ENCODE measurements around the gene HIBCH.
"Not testable (repeated sequence)": the region's sequence is repeated elsewhere in the genome, so short reads cannot be mapped to it uniquely, and the experiment has no call there.

HIBCH gene, protein sequence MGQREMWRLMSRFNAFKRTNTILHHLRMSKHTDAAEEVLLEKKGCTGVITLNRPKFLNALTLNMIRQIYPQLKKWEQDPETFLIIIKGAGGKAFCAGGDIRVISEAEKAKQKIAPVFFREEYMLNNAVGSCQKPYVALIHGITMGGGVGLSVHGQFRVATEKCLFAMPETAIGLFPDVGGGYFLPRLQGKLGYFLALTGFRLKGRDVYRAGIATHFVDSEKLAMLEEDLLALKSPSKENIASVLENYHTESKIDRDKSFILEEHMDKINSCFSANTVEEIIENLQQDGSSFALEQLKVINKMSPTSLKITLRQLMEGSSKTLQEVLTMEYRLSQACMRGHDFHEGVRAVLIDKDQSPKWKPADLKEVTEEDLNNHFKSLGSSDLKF

DNA sequence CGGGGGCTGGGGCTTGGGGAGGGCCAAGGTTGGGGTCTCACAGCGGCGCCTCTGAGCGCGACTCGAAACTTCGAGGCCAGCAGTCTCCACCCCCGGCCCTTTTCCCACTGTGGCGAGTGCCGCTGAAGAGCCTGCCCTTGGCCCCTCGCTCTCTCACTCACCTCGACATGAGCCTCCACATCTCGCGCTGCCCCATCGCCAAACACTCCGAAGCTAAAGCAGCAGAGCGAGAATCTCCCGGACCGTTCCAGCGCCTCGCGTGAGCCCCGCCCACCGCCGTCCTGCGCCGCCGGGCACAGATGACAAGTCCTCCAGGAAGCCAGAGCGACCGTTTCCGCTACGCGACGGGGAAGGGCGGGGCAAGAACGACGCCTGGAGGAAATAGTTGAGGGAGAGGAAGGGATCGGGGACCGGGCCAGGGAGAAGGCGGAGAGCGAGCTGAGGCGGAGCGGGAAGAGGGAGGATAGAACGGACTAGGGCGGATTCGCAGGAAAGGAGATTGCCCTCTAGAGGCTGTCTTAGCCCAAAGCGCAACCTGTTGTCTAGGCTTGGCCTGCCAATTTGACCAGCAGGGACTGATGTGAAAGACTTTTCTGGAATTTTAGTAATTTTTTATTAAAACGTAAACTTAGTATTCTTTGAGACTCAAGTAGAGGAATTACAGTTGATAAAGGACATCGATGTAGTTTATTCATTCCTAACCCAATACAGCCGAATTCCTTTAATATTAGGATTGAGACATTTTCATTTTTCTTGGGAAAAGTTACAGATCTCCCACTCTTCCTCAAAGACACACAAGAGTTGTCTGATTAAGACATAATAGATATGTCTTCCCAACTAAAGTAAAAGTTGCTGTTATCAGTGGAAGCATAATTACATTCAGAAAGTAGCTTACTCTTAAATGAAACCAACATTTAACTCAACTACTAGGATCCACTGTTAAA lies at the start of gene HIBCH:
HIBCH (minus strand) TSS at position 272 of the 944 bp plus-strand sequence; CDS start at position 196, 76 bp downstream.
- peak; percentile 97 for DNase-seq

DNA sequence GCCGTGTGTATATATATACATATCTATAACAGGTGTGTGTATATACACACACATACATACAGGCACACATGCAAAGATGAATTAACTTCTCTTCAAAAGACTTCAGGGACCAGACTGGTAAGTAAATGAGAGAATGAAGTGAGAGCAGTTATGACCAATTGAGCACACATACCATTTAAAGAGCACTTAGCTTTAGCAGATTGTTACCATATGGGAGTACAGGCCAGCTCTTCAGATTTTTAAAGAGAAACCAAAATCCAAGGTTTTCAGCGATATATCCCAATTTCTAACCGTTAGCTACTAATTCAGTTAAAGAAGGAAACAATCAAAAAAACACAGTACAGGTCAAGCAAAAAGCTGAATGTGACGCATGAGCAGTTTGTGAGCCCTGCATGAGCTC lies 47.5 kb upstream of the HIBCH start:
- no peak for DNase-seq

DNA sequence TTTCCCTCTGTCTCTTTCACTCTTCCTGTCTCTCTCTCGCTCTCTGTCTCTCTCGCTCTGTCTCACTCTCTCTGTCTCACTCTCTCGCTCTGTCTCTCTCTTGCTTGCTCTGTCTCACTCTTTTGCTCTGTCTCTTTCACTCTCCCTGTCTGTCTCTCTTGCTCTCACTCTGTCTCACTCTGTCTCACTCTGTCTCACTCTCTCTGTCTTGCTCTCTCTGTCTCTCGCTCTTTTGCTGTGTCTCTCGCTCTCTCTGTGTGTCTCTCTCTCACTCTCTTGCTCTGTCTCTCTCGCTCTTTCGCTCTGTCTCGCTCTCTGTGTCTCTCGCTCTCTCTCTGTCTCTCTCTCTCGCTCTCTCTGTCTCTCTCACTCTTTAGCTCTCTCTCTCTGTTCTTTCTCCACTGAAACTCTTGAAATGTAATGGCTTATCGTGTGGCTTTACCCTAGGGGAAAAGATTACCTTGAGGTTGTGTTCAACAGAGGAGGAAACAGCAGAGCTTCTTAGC lies 46.7 kb upstream of the HIBCH start:
- DNase-seq, result no peak

DNA sequence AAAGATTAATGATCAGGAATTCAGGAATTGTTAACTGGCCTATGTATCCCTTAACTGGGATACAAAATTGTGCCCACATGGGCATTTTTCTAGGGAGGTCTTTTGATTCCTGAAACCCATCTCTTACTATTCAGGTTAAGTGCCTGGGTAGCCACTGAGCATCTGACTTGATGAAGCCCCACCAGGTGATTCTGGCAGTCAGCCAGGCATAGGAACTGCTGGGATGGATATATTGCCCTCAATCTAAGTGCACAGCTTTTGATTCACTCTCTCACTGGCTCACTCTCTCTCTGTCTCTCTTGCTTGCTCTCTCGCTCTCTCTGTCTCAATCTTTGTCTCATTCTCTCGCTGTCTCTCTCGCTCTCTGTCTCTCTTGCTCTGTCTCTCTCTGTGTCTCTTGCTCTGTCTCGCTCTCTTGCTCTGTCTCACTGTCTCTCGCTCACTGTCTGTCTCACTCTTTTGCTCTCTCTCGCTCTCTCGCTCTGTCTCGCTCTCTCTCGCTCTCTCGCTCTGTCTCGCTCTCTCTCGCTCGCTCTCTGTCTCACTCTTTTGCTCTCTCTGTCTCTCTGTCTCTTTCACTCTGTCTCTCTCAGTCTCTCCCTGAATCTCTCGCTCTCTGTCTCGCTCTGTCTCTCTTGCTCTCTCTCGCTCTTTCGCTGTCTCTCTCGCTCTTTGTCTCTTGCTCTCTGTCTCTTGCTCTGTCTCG lies 46.0 kb upstream of the HIBCH start:
- peak; percentile 46 for DNase-seq

DNA sequence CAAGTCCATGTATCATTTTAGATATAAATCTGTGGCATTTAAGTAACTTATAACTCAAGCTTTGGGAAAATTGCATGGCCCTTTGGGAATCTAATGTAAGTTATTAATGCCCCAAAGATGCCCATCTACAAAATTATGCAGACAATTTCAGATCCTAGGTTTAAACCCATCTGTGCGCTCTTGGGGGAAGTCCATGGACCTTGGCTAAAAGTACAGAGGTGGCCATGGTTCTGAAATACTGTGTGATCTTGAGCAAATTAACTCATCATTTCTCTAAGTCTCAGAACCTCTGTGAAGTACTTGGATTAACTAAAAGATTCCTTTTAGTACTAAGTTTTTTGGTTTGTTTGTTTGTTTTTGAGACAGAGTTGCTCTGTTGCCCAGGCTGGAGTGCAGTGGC lies 43.3 kb upstream of the HIBCH start:
- DNase-seq, result no peak

DNA sequence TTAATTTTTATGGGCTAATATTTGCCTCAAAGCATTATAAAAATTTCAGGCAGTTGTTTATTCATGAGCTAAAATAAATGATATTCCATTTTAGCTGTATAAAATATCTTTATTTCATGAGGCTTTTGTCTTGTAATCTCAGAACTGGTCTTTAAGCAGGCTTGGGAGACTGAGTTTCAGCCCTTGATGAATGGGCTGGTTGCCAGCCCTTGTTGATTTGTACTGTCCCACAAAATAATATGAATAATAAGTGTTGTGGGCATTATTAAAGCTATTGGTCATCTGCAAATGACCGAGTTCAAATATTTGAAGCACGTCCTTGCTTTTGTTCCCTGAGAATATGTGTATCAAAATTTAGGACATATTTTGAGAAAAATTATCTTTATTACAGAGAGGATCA lies 41.9 kb upstream of the HIBCH start:
- DNase-seq, result no peak

DNA sequence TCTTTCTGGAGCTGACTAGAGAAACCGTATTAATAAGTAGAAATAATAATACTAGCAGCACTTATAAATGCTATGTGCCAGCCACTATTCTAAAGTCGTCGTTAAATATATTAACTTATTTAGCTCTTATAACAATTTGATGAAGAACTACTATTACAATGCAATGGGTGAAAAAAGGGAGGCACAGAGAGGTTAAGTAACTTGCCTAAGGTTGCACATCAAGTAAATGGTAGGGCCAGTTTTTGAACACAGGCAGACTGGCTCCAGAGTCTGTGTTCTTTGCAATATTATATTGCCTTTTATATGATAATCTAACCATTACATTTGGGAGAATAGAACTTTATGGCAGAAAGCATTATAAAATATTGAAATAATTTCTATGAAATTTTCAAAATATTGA lies 41.3 kb upstream of the HIBCH start:
- DNase-seq, result no peak

DNA sequence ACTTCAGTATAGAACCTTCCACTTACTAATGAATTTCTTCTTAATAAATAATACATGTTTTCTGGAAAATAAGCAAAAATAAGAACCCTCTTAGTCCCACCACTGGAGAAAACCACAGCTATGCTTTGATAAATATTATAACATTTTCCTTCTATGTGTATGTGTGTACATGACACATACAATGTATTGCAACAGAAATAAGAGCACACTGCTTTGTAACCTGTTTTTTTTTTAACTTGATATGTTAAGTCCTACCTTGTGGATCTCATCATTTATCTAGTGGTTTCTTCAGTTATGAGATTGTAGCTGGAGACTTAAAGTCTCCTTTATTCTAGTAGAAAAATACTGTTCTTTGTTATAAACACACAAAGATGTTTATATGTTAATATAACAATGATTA lies 40.9 kb upstream of the HIBCH start:
- DNase-seq, result no peak

DNA sequence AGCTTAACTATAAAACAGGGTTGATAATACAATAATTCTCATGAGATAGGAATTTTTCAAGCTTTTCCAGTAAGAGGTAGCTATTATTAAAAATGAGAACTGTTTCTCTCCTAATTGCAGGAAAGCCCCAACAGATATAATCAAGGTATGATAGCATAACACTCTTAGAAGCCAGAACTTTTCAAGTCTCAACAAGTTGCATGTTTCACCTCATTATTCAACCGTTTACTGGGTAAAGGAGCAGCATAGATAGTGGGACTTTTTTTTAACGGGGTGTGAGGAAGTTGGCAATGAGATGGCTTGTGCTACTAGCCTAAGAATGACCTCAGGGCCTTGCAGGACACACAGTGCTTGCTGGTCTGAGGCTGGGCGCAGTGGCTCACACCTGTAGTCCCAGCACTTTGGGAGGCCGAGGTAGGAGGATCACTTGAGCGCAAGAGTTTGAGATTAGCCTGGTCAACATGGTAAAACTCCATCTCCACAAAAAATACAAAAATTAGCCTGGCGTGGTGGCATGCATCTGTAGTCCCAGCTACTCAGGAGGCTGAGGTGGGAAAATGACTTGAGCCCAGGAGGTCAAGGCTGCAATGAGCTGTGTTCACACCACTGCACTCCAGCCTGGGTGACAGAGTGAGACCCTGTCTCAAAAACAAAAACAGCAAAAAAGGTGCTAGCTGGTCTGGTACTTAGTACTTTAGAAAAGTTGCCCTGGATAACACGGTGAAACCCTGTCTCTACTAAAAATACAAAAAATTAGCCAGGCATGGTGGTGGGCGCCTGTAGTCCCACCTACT lies 39.2 kb upstream of the HIBCH start:
- DNase-seq, result not testable (repeated sequence)

DNA sequence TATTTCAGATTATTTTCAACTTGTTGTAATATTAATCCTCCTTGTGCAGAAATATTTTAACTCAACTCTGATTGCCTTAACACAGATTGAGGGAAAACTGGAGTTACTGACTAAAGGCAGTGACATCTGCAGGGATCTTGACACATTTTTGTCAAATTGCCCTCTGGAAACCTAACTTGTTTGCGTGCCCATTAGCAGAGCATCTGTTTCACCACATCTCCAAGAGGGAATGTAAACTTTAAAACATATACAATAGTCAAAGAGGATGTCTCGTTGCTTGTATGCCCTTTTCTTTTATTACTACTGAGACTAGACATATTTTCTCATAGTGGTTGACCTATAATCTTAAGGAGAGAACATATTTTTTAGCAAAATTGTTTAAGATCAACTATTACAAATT lies 38.0 kb upstream of the HIBCH start:
- DNase-seq, result no peak

DNA sequence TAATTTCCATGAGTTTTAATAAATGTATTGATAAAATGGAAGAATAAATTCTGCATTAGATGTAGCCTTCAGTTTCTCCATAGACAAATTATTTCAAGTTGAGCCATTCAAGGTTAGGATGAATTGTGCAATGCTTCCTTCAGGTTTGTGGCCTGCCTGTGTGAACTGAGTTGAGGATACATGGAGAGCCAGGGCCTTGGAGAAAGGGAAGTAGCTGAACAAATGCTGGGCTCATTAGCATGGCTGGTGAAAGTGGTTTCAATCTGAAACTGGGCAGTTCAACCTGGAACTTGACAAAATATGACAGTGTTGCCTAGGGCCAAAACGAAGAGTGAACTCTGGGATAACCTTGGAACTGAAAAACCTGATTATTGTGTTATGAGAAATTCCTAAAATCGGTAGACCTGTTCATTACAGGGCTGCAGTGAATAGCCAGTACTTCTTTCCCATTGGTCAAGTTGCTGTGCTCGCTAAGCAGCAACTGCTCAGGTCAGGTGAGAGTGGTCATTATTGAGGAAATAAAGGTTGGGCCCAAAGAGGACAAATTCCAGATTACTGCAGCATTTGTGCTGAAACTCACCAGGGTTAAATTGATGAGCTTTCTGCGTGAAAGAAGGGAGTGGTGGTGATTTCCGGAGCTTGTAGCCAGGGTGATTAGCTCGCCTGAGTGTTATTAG lies 36.5 kb upstream of the HIBCH start:
- DNase-seq, result no peak

DNA sequence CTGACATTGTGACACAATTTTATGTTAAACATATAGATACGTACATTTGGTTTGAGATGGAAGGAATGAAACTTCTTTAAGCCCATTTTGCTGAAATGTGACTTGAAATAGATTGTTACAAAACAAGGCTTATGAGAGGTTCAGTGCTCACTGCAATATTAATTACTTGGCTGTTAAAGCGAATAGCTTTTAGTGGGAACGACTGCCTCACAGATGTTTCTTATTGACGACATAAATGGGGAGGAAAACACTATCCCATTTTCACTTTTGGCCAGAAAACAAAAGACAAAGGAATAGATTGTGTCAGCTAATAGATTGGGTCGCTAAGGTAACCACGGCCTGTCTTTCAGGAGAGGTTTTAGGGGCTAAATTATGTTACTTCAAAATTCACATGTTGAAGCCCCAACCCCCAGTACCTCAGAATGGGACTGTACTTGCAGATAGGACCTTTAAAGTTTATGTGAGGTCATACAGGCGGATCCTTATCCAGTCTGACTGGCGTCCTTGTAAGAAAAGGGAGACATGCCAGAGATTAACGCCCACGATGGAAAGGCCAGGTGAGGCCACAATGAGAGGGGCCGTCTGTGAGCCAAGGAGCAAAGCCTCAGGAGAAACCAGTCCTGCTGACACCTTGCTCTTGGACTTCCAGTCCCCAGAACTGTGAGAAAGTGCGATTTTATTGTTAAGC lies 34.5 kb upstream of the HIBCH start:
- no peak for DNase-seq

DNA sequence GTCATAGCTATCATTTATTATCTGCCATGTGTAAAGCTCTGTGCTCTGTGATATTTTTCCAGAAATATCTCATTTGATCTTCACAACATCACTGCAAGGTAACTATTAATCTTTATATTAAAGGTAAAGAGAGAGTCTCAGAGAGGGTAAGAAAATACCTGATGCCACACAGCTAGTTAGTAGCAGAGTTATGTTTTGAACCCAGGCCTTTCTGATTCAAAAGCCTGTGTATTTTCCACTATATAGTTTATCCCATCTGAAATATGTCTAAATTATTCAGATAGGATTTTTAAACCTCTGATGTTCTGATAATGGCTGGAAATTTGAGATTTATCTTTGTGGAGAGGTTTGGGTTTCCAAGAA lies 33.9 kb upstream of the HIBCH start:
- no peak for DNase-seq

DNA sequence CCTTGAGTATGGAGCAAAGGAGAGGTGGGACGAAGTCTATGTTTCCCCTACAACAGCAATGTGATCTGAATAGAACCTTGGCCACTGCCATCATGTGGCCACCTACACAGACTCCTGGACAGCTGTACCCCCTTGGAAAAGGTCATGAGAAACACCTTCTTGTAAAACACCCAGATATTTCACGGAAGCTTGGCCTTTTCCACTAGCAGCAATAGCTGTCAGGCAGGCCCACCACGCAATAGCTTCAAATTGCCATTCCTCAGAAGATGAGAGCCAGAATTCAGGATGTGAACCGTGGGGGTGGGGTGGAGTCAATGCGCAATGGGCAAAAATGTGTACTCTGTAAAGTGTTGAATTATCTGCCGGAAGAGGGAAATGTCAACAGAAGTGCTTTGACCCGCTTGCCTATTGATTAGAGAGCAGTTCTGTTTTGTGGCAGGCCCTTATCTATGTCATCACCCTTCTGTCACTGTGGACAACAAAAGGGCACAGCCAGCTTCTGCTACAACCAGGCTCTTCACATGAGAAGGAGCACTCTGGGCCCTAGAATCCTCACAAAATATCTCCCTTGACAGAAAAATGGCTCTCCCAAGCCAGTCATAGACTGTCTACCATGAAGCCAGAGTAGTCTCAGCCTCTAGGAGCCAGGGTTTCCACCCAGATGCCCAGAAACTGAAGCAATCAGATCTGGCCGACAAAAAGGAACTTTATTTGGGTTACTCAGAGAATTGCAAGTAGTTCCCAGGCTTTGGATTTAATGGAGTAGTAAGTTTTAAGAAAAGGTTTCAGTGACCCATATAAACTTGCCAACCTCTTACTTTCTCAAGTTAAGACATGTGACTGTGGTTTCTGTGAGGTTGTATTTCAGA lies 33.3 kb upstream of the HIBCH start:
- no peak for DNase-seq

DNA sequence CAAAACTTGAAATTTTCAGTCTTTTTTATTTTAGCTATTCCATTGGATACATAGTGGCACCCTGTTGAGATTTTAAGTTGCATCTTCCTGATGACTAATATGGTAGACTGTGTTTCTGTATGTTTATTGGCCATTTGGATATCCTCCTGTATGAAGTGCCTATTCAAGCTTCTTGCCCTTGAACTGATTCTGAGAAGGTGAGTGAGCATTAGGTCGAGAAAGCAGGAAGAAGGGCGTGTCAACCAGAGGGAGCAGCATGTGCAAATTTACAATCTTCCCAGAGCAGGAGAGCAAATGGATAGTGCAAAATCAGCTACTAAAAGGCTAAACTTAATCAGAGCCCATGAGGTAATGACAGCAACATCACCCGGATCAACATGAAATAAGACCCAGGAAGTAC lies 32.3 kb upstream of the HIBCH start:
- DNase-seq, result no peak

DNA sequence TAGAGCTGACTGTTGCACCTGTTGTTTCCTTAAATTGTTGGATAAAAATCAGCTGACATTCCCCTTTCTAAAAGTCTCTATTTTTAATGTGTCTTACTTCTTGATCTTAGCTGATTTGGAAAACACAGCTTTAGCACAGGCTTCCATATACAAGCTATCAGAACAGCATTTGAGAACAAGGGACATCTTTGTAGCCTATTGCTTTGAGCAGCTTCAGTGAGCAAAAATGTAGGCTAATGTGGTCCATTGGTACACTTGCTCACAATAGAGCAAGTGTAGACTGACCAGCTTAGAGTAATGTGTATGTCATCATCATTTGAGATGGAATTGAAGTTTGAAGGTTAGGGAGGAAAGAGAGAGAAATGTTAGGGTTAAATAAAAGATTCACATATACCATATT lies 30.7 kb upstream of the HIBCH start:
- no peak for DNase-seq

DNA sequence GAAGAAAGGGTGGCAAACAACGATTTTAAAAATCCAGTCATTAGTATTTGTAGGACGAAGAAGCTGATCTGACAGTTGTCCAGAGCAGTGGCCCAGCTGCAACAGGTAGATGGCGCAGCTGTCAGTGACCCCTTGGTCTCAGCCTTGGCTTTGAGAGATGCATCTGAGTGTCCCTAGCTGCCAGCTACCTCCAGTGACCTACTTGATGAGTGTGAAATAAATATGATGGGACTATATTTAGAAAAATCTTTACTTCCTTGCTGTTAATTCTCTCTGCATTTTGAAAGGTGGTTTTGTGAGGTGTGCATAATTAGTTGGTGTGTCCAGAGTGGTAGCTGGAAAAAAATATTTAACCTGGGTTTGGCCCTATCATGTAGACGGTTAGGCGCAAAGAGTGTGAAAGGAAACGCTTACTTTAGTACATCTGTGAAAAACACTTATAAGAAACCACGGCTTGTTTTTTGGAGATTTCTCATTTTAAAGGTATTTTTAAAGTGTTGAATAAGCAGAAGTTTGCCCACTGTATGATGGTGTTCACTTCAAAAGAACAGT lies 24.7 kb upstream of the HIBCH start:
- DNase-seq, result peak; percentile 68

DNA sequence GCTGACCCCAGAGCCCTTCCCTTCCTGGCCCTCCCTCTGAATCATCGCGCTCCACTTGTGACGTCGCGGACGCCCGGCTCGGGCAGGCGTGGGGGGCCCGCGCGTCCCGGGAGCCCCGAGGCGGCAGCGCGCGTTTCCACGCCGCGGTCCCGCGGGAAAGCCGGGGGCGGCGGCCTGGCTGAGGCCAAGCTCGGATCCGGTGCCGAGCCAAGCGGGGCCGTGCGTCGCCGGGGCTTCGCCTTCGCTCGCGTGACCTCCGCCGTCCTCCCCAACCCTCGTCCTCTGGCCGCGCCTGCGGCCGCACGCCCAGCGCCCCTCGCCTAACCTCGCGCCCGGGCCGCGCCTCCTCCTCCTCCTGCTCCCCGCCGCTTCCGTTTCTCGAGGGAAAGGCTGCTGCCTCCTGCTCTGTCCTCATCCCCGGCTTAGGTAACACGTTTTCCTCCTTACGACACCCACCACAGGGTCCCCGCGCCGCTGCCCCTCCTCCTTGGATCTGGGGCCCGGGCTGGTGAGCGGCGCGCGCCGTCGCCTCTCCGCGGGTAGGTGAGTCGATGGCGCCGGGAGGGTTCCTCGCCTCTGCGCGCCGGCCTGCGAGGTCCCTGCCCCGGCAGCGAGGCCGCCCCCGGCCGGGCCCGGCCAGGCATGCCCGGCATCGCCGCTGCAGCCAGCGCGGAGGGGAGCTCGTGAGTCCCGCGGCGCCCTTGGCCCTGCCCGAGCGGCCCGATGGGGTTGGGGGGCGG lies 24.1 kb upstream of the HIBCH start, which contains the start of gene INPP1:
INPP1 (plus strand) TSS at position 54 of the 740 bp plus-strand sequence. CDS start 16,514 bp downstream, outside the sequence.
- DNase-seq, result peak; percentile 36

DNA sequence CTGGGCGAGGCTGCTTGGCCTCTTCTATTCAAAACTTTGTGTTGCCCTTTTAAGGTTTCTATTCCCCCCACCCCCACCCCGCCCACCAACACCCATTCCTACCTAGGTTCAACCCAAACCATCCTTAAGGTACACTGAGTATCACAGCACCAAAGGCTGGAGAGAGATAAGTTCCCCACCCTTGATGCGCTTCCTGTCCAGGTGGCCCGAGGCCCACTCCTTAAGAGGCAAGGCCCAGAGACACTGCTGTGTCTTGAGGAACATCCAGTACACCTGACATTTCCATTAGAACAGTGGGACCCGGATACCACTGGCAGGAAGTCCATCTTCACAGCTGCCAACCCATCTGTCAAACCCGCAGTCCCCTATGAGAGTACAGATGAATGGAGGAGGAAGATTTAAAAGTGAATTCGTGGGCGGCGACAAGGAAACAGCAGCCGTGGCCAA lies 23.5 kb upstream of the HIBCH start:
- peak; percentile 21 for DNase-seq
